SU-DHL-6 (cell line): ENCODE results near the gene MYOF.

Experiments used
- H2AFZ ChIP-seq: fragments of 200-600 bp; sonication (generic); 2 replicates; pipeline ENCODE4 v1.6.1; 2014; ENCODE audit warnings: low read depth, mild to moderate bottlenecking, moderate library complexity, mixed read lengths, antibody characterized with exemption, low read length; ENCODE audit not compliant: severe bottlenecking
- H3F3A ChIP-seq: fragments of 200-600 bp; shearing (Covaris generic); 2 replicates; pipeline ENCODE4 v1.6.0; 2016; ENCODE audit warnings: antibody characterized with exemption, mild to moderate bottlenecking; ENCODE audit not compliant: insufficient read depth
- H3K27ac ChIP-seq: fragments of 200-600 bp; sonication (generic); 2 replicates; pipeline ENCODE4 v1.5.1; 2016; ENCODE audit warnings: low read depth, mild to moderate bottlenecking, low read length, moderate library complexity, mixed read lengths
- H3K27me3 ChIP-seq: fragments of 200-600 bp; sonication (generic), shearing (Covaris generic); 2 replicates; pipeline ENCODE4 v1.6.0; 2014; ENCODE audit warnings: mild to moderate bottlenecking, low read length
- H3K36me3 ChIP-seq: fragments of 200-600 bp; sonication (generic); 2 replicates; pipeline ENCODE4 v1.6.1; 2014; ENCODE audit warnings: mild to moderate bottlenecking, low read length, mixed read lengths
- H3K4me2 ChIP-seq: fragments of 300-600, 200-600 bp; shearing (Covaris generic), sonication (generic); 2 replicates; pipeline ENCODE4 v1.6.0; 2014; ENCODE audit warnings: low read length, low read depth, mild to moderate bottlenecking; ENCODE audit not compliant: poor library complexity, severe bottlenecking
- H3K4me3 ChIP-seq: fragments of 200-600 bp; sonication (generic); 2 replicates; pipeline ENCODE4 v1.5.1; 2014; ENCODE audit warnings: antibody characterized with exemption, low read length, mild to moderate bottlenecking, mixed read lengths; ENCODE audit not compliant: insufficient read depth, poor library complexity, severe bottlenecking
- H3K79me2 ChIP-seq: fragments of 200-600 bp; sonication (generic); 2 replicates; pipeline ENCODE4 v1.6.1; 2014; ENCODE audit warnings: mild to moderate bottlenecking, low read length, moderate library complexity; ENCODE audit not compliant: insufficient read depth
- H3K9ac ChIP-seq: fragments of 200-600 bp; sonication (generic); 2 replicates; pipeline ENCODE4 v1.7.0; 2014; ENCODE audit warnings: mild to moderate bottlenecking, low read length
- H3K9me2 ChIP-seq: fragments of 200-600 bp; sonication (generic); replicated peaks from 2 replicates; pipeline ENCODE4 v1.6.1; 2014; ENCODE audit warnings: low read length; ENCODE audit not compliant: insufficient read depth
- H3K9me3 ChIP-seq: fragments of 200-600 bp; sonication (generic); 2 replicates; pipeline ENCODE4 v1.6.1; 2014; ENCODE audit warnings: low read length, mixed read lengths; ENCODE audit not compliant: insufficient read depth
- H4K20me1 ChIP-seq: fragments of 200-600 bp; sonication (generic); 2 replicates; pipeline ENCODE4 v1.6.1; 2014; ENCODE audit warnings: low read depth, mild to moderate bottlenecking, antibody characterized with exemption, low read length, moderate library complexity, mixed read lengths
- CTCF ChIP-seq: fragments of 200-600 bp; sonication (generic); IDR thresholded peaks from one replicate; pipeline ENCODE4 v1.5.1; 2017; ENCODE audit warnings: antibody characterized with exemption, mild to moderate bottlenecking, low read length, moderate library complexity; ENCODE audit not compliant: insufficient read depth, poor library complexity, severe bottlenecking
- EZH2phosphoT487 ChIP-seq: fragments of 200-600 bp; sonication (generic), shearing (Covaris generic); conservative IDR thresholded peaks from 2 replicates; pipeline ENCODE4 v1.6.1; 2018; ENCODE audit warnings: mild to moderate bottlenecking, antibody characterized with exemption, low read length, moderate library complexity, mixed read lengths

Gene MYOF

GRCh38 chr10:93512565-93512964, 30.4 kb upstream of the MYOF start:
- H3K9ac ChIP-seq, result no peak overlapping the region
- H3K79me2 ChIP-seq, result no peaks in the 10 kb centered on the region
- no peak overlapping the region for H2AFZ ChIP-seq
- H3K27ac ChIP-seq, result no peak overlapping the region
- no peaks in the 10 kb centered on the region for H3K9me3 ChIP-seq
- H3F3A ChIP-seq, result peaks cover 12% of the 10 kb centered on the region; the same call in 1 of the 2 replicates
- H3K9me2 ChIP-seq, result no peaks in the 10 kb centered on the region
- peaks cover 46% of the 10 kb centered on the region for H3K36me3 ChIP-seq
- H4K20me1 ChIP-seq, result 0 out of 2 replicates have a peak, but pooled peaks cover 9% of the 10 kb centered on the region
- H3K4me3 ChIP-seq, result no peak overlapping the region
- no peak for TF ChIP-seq EZH2phosphoT487
- TF ChIP-seq CTCF, result no peak
- H3K27me3 ChIP-seq, result no peaks in the 10 kb centered on the region
- no peak overlapping the region for H3K4me2 ChIP-seq

GRCh38 chr10:93509816-93510215, 27.7 kb upstream of the MYOF start:
- no peak for TF ChIP-seq CTCF
- TF ChIP-seq EZH2phosphoT487, result no peak
- Histone ChIP-seq H4K20me1 (0 out of 2 replicates have a peak, but pooled peaks cover 9% of the 10 kb centered on the region), H3K79me2 (no peaks in the 10 kb centered on the region), H3K9me2 (no peaks in the 10 kb centered on the region), H2AFZ (no peak overlapping the region), H3K9ac (no peak overlapping the region), H3K9me3 (no peaks in the 10 kb centered on the region), H3K4me3 (no peak overlapping the region), H3K27me3 (no peaks in the 10 kb centered on the region), H3K36me3 (peaks cover 30% of the 10 kb centered on the region), H3F3A (peaks cover 12% of the 10 kb centered on the region; the same call in 1 of the 2 replicates), H3K4me2 (no peak overlapping the region), H3K27ac (no peak overlapping the region)

GRCh38 chr10:93505075-93505474, 22.9 kb upstream of the MYOF start:
- Histone ChIP-seq H3K9me3 (no peaks in the 10 kb centered on the region), H3K4me2 (no peak overlapping the region), H3K27ac (no peak overlapping the region), H3F3A (peaks cover 13% of the 10 kb centered on the region; the same call in 1 of the 2 replicates), H3K27me3 (no peaks in the 10 kb centered on the region), H2AFZ (no peak overlapping the region), H3K4me3 (no peak overlapping the region), H3K79me2 (peaks cover 13% of the 10 kb centered on the region), H4K20me1 (0 out of 2 replicates have a peak, but pooled peaks cover 7% of the 10 kb centered on the region), H3K36me3 (peaks cover 53% of the 10 kb centered on the region), H3K9me2 (no peaks in the 10 kb centered on the region), H3K9ac (no peak overlapping the region)
- TF ChIP-seq CTCF (no peak), EZH2phosphoT487 (no peak)

GRCh38 chr10:93503075-93503474, 20.9 kb upstream of the MYOF start:
- peaks cover 33% of the 10 kb centered on the region for H3K79me2 ChIP-seq
- H3K36me3 ChIP-seq, result peaks cover 41% of the 10 kb centered on the region
- no peak overlapping the region for H3K4me3 ChIP-seq

More at GRCh38 chr10:93503075-93503474, 20.9 kb upstream of the MYOF start:
- Histone ChIP-seq H3K4me2 (no peak overlapping the region), H3F3A (0 out of 2 replicates have a peak, but pooled peaks cover 5% of the 10 kb centered on the region), H3K9me2 (no peaks in the 10 kb centered on the region), H3K27me3 (no peaks in the 10 kb centered on the region), H4K20me1 (no peaks in the 10 kb centered on the region), H3K27ac (no peak overlapping the region), H3K9me3 (no peaks in the 10 kb centered on the region), H2AFZ (no peak overlapping the region), H3K9ac (no peak overlapping the region)
- TF ChIP-seq CTCF (no peak), EZH2phosphoT487 (no peak)
